Epithelial cell of esophagus (primary cell): Measurements from ENCODE around the gene BST2.
"Not testable (repeated sequence)": the region's sequence is repeated elsewhere in the genome, so short reads cannot be mapped to it uniquely, and the experiment has no call there.

ENCODE experiments used
- DNase-seq: peaks from one replicate; pipeline ENCODE4 v3.0.0; 2010; ENCODE audit warnings: low read depth
- H3K4me3 ChIP-seq: 2 replicates; pipeline ENCODE4 v1.5.1; 2011; ENCODE audit warnings: mild to moderate bottlenecking, low read length, control low read depth
- TF ChIP-seq, protein P1 (sequence below): IDR thresholded peaks from 2 replicates; pipeline ENCODE4 v1.5.1; 2011; ENCODE audit warnings: low read depth, mild to moderate bottlenecking, low read length, control low read depth, inconsistent platforms; ENCODE audit not compliant: insufficient read depth; ENCODE audit errors: missing control alignments

Gene BST2

DNA sequence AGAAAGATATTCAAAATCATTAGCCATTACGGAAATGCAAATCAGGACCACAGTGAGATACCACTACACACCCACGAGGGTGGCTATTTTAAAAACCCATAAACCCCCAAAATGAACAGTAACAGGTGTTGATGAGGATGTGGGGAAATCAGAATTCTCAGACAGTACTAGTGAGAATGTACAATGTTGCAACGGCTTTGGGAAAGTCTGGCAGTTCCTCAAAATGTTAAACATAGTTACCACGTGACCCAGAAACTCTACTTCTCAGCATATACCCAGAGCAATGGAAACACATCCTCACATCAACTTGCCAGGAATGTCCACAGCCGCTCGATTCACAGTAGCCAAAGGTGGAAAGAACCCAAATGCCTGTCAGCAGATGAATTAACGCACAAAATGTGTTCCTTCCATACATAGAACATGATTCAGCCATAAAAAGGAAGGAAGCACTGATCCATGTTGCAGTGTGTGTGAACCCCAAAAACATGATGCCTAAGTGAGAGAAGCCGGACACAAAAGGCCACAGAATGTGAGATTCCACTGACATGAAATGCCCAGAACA, 35.3 kb downstream of the BST2 start:
- TF ChIP-seq, protein P1, sequence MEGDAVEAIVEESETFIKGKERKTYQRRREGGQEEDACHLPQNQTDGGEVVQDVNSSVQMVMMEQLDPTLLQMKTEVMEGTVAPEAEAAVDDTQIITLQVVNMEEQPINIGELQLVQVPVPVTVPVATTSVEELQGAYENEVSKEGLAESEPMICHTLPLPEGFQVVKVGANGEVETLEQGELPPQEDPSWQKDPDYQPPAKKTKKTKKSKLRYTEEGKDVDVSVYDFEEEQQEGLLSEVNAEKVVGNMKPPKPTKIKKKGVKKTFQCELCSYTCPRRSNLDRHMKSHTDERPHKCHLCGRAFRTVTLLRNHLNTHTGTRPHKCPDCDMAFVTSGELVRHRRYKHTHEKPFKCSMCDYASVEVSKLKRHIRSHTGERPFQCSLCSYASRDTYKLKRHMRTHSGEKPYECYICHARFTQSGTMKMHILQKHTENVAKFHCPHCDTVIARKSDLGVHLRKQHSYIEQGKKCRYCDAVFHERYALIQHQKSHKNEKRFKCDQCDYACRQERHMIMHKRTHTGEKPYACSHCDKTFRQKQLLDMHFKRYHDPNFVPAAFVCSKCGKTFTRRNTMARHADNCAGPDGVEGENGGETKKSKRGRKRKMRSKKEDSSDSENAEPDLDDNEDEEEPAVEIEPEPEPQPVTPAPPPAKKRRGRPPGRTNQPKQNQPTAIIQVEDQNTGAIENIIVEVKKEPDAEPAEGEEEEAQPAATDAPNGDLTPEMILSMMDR = no peak
- DNase-seq = no peak
- H3K4me3 ChIP-seq = no peak overlapping the region

DNA sequence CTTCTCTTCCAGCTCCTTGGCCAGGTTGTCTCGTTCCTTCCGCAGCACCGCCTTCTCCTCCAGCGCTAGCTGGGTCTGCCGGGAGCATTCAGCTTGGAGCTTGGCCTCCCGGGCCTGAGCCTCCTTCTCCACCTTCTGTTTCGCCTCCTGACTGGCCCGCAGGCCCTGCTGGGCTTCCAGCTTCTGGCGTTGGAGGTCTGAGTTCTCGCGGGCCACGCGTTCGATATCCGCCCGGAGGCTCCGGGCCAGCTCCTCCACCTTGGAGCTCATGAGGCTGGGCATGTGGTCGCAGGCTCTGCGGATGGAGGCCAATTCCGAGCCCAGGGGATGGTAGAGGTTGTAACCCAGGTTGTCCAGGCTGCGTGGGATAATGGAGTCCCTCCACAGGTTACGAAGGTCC, 40.1 kb downstream of the BST2 start:
- no peak overlapping the region for H3K4me3 ChIP-seq
- TF ChIP-seq, protein P1 = no peak
- DNase-seq = no peak

DNA sequence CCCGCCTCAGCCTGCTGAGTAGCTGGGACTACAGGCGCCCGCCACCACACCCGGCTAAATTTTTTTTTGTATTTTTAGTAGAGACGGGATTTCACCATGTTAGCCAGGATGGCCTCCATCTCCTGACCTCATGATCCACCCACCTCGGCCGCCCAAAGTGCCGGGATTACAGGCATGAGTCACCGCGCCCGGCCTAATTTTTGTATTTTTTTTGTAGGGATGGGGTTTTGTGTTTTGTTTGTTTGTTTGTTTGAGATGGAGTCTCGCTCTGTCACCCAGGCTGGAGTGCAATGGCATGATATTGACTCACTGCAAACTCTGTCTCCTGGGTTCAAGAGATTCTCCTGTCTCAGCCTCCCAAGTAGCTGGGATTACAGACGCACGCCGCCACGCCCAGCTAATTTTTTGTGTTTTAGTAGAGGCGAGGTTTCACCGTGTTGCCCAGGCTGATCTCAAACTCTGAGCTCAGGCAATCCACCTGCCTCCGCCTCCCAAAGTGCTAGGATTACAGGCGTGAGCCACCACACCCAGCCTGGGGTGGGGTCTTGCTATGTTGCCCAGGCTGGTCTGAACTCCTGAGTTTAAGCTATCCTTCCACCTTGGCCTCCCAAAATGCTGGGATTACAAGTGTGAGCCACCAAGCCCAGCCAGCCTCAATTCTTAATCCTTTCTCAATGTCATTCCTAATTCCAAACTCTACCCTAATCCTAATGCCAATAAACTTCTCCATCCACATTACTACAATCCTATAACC, 41.4 kb downstream of the BST2 start:
- DNase-seq, H3K4me3 ChIP-seq: not testable (repeated sequence)

DNA sequence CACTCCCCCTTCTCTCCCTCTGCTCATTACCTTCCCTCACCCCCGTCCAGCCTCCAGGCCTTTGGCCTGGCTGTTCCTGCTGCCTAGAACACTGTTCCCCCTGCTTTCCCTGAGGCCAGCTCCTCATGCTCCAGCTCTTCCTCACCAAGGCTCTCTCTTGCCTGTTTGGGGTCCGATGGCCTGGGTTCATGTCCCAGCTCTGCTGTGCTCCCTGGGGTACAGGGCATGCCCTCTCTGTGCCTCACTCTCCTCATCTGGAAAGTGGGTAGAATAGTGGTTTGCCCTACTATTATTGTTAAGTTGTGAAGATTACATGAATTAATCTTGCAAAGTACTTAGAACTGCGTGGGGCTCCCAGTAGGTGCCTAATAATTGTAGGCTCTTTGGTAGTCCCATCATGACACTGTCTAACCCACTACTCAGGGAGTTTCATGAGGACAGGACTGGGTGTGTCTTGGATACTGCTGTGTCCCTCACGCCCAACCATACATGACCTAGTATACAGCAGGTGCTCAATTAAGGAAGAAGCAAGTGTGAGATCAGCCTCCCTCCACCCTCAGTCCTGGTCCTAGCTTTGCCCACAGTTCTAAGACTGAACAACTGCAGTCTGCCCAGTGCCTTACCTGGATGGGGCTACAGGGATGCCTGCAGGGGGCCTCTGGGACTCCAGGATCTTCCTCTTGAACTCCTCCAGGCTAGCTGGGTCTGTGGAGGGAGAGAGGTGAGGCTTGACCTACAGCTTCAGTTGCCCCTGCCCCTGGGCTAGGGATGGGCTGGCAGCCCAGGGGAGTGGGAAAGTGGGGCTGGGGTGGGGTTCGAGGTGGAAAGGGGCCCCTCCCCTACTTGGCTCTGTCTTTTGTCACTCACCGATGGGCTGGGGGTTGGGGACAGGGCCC, 45.3 kb downstream of the BST2 start:
- TF ChIP-seq, protein P1 = no peak

DNA sequence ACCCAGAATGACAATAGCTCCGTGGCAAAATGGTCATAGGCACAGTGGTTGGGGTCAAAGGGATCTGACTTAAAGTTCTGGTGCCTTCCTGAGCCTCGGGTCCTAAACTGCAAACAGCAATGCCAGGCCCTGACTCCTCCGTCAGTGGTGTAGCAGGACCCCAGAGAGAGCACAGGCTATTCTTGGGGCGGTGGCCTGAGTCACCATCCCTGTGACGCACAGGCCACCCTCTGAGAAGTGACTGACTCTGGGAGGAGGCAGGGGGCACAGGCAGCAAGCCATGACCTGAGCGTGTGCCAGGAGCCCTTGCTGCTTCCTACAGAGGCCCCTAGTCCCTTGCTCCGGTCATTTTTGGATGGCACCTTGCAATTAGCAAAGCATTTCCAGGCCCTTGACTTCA, 47.0 kb downstream of the BST2 start:
- TF ChIP-seq, protein P1 = no peak
- no peak for DNase-seq
- H3K4me3 ChIP-seq = no peak overlapping the region

More for the DNA sequence above, 45.3 kb downstream of the BST2 start:
- H3K4me3 ChIP-seq = no peak overlapping the region
- no peak for DNase-seq

DNA sequence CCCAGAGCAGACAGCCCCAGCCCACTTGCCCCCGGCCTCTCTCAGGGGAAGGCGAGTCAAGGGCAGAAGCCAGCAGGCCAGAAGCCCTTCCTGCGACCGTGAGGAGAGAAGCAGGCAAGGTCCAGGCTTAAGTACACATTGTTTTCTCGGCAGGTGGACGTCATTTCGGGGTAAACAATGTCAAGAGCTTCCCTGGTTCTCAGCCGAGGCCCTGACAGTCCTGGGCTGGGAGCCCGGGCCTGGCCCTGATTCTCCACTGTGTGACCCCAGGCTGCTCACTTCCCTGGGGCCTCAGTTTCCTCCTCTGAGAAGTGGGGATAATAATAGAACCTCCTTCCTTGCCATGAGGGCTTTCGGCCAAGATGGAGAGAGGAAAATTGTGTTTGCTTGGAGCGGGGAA, 47.7 kb downstream of the BST2 start:
- H3K4me3 ChIP-seq = no peak overlapping the region
- no peak for DNase-seq
- TF ChIP-seq, protein P1 = no peak

DNA sequence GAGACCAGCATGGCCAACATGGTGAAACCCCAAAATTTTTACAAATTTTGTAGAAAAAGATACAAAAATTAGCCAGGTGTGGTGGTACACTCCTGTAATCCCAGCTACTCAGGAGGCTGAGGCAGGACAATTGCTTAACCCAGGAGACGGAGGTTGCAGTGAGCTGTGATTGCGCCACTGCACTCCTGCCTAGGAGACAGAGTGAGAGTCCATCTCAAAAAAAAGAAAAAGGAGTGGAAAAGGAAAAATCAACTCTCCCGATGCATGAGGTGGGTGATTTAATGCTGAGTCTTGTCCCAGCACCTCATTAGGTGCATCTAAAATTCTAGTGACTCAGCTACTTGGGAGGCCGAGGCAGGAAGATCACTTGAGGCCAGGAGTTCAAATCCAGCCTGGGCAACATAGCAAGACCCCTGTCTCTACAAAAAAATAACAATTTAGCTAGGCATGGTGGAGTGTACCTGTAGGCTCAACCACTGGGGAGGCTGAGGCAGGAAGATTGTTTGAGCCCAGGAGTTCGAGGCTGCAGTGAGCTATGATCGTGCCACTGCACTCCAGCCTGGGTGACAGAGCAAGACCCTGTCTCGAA, 48.3 kb downstream of the BST2 start:
- no peak for DNase-seq
- TF ChIP-seq, protein P1 = no peak
- H3K4me3 ChIP-seq = no peak overlapping the region
